H9 (cell line): ENCODE results near the gene SULT2B1. TPM values are rescaled to one million over a fixed set of nuclear protein-coding genes. Genes with fewer than 3 reads are reported as not detected.

Source experiments
- DNase-seq: peaks from one replicate; pipeline ENCODE4 v3.0.0-alpha.2; 2017
- H2AFZ ChIP-seq: one replicate; pipeline ENCODE4 v1.6.1; 2013; ENCODE audit warnings: mild to moderate bottlenecking, low read length, control low read depth, moderate library complexity
- H2AK5ac ChIP-seq: 2 replicates; pipeline ENCODE4 v1.6.1; 2013; ENCODE audit warnings: low read length, control low read depth, mixed read lengths; ENCODE audit not compliant: insufficient read length
- H2BK120ac ChIP-seq: one replicate; pipeline ENCODE4 v1.6.1; 2013; ENCODE audit warnings: low read depth, mild to moderate bottlenecking, low read length, control low read depth, inconsistent platforms; ENCODE audit not compliant: poor library complexity, severe bottlenecking
- H2BK12ac ChIP-seq: 2 replicates; pipeline ENCODE4 v1.6.1; 2013; ENCODE audit warnings: low read length, control low read depth, mixed read lengths, low read depth; ENCODE audit not compliant: insufficient read length
- H2BK15ac ChIP-seq: 2 replicates; pipeline ENCODE4 v1.6.1; 2013; ENCODE audit warnings: low read depth, low read length, control low read depth
- H2BK20ac ChIP-seq: one replicate; pipeline ENCODE4 v1.6.1; 2013; ENCODE audit warnings: low read depth, mild to moderate bottlenecking, low read length, control low read depth, inconsistent platforms; ENCODE audit not compliant: poor library complexity, severe bottlenecking
- H2BK5ac ChIP-seq: 2 replicates; pipeline ENCODE4 v1.6.1; 2013; ENCODE audit warnings: low read length, control low read depth, mixed read lengths; ENCODE audit not compliant: insufficient read length
- H3K14ac ChIP-seq: 2 replicates; pipeline ENCODE4 v1.6.1; 2013; ENCODE audit warnings: low read length, control low read depth; ENCODE audit not compliant: insufficient read depth
- H3K18ac ChIP-seq: 2 replicates; pipeline ENCODE4 v1.6.1; 2013; ENCODE audit warnings: low read depth, mild to moderate bottlenecking, mixed read lengths, low read length, control low read depth; ENCODE audit not compliant: insufficient read length
- H3K23ac ChIP-seq: 2 replicates; pipeline ENCODE4 v1.6.1; 2013; ENCODE audit warnings: low read length, control low read depth, mixed read lengths, low read depth; ENCODE audit not compliant: insufficient read length
- H3K23me2 ChIP-seq: 2 replicates; pipeline ENCODE4 v1.6.1; 2013; ENCODE audit warnings: low read depth, mild to moderate bottlenecking, mixed read lengths, low read length, control low read depth; ENCODE audit not compliant: insufficient read length, poor library complexity, severe bottlenecking
- H3K27ac ChIP-seq: 2 replicates; pipeline ENCODE4 v1.5.1; 2013; ENCODE audit warnings: low read length, control low read depth, mixed read lengths, low read depth; ENCODE audit not compliant: insufficient read length
- H3K27me3 ChIP-seq: 2 replicates; pipeline ENCODE4 v1.6.1; 2013; ENCODE audit warnings: low read length, control low read depth, inconsistent platforms; ENCODE audit not compliant: insufficient read depth
- H3K4ac ChIP-seq: 2 replicates; pipeline ENCODE4 v1.6.1; 2013; ENCODE audit warnings: low read depth, mild to moderate bottlenecking, control low read depth, inconsistent platforms, low read length, moderate library complexity
- H3K4me1 ChIP-seq: 2 replicates; pipeline ENCODE4 v1.6.1; 2013; ENCODE audit warnings: low read length, control low read depth, inconsistent platforms; ENCODE audit not compliant: insufficient read depth
- H3K4me2 ChIP-seq: 2 replicates; pipeline ENCODE4 v1.6.1; 2013; ENCODE audit warnings: low read length, control low read depth, mixed read lengths; ENCODE audit not compliant: insufficient read length, insufficient read depth
- H3K56ac ChIP-seq: 2 replicates; pipeline ENCODE4 v1.6.1; 2013; ENCODE audit warnings: low read depth, mild to moderate bottlenecking, mixed read lengths, low read length, control low read depth; ENCODE audit not compliant: insufficient read length
- H3K79me1 ChIP-seq: 2 replicates; pipeline ENCODE4 v1.6.1; 2013; ENCODE audit warnings: low read depth, mild to moderate bottlenecking, moderate library complexity, low read length, control low read depth, inconsistent platforms; ENCODE audit not compliant: insufficient read depth, poor library complexity, severe bottlenecking
- H3K79me2 ChIP-seq: 2 replicates; pipeline ENCODE4 v1.6.1; 2013; ENCODE audit warnings: low read length, control low read depth, inconsistent platforms; ENCODE audit not compliant: insufficient read depth
- H3K9ac ChIP-seq: 2 replicates; pipeline ENCODE4 v1.6.1; 2013; ENCODE audit warnings: low read length, control low read depth, mixed read lengths; ENCODE audit not compliant: insufficient read length; ENCODE audit errors: extremely low read depth
- H3K9me3 ChIP-seq: one replicate; pipeline ENCODE4 v1.6.1; 2013; ENCODE audit warnings: low read depth, low read length, inconsistent platforms; ENCODE audit not compliant: control insufficient read depth
- H3T11ph ChIP-seq: one replicate; pipeline ENCODE4 v1.6.1; 2013; ENCODE audit warnings: mild to moderate bottlenecking, low read length, control low read depth, inconsistent platforms
- H4K20me1 ChIP-seq: one replicate; pipeline ENCODE4 v1.6.1; 2013; ENCODE audit not compliant: control insufficient read depth, insufficient read length, insufficient read depth
- H4K5ac ChIP-seq: 2 replicates; pipeline ENCODE4 v1.6.1; 2013; ENCODE audit warnings: low read depth, mild to moderate bottlenecking, mixed read lengths, low read length, control low read depth; ENCODE audit not compliant: insufficient read length
- H4K8ac ChIP-seq: replicated peaks from 2 replicates; pipeline ENCODE4 v1.6.1; 2013; ENCODE audit warnings: low read length, control low read depth, mixed read lengths, low read depth; ENCODE audit not compliant: insufficient read length
- H4K91ac ChIP-seq: 2 replicates; pipeline ENCODE4 v1.6.1; 2013; ENCODE audit warnings: low read depth, mild to moderate bottlenecking, moderate library complexity, mixed read lengths, low read length, control low read depth; ENCODE audit not compliant: insufficient read length
- H3K27ac Mint-ChIP-seq, 3 experiments: 2 replicates in 2 of 3; 3 replicates in 1 of 3; pipeline ENCODE4 v1.8.0; 2020 to 2021; ENCODE audit warnings: mixed read lengths in 3 of 3, mild to moderate bottlenecking in 1 of 3, moderate library complexity in 1 of 3
- H3K27me3 Mint-ChIP-seq: 2 replicates; pipeline ENCODE4 v1.8.0; 2021; ENCODE audit warnings: low read depth, mild to moderate bottlenecking, moderate library complexity, mixed read lengths
- H3K36me3 Mint-ChIP-seq, 3 experiments: 2 replicates in 2 of 3; 3 replicates in 1 of 3; pipeline ENCODE4 v1.8.0; 2020 to 2021; ENCODE audit warnings: low read depth in 3 of 3, mixed read lengths in 3 of 3; ENCODE audit not compliant: insufficient read depth in 1 of 3
- H3K4me1 Mint-ChIP-seq, 2 experiments: 2 replicates each; pipeline ENCODE4 v1.8.0; 2020; ENCODE audit warnings: mixed read lengths in 2 of 2
- H3K4me3 Mint-ChIP-seq, 2 experiments: 2 replicates in 1 of 2; 3 replicates in 1 of 2; pipeline ENCODE4 v1.8.0; 2020 to 2021; ENCODE audit warnings: mild to moderate bottlenecking in 2 of 2, mixed read lengths in 2 of 2, moderate library complexity in 1 of 2
- H3K9me3 Mint-ChIP-seq, 2 experiments: 2 replicates in 1 of 2; 3 replicates in 1 of 2; pipeline ENCODE4 v1.8.0; 2020; ENCODE audit warnings: mild to moderate bottlenecking in 2 of 2, mixed read lengths in 2 of 2, moderate library complexity in 1 of 2
- WGBS: extraction: QIAGEN DNeasy Blood & Tissue Kit; methylation state at CpG from one replicate; pipeline ENCODE4 v1.1.7; 2013; ENCODE audit warnings: missing lambda C conversion rate, low lambda C conversion rate, mixed read lengths; ENCODE audit not compliant: insufficient read length; ENCODE audit errors: extremely low coverage; 5-methylcytosine and 5-hydroxymethylcytosine counted together
- total RNA-seq: library from RNA; stranded (reverse); gene quantifications from 2 replicates; pipeline ENCODE4 v1.2.1, GENCODE V29; 2021
- TF ChIP-seq, protein P1 (sequence below): fragments of 200-600 bp; sonication (generic); conservative IDR thresholded peaks from 3 replicates; pipeline ENCODE4 v1.8.0; 2021; ENCODE audit warnings: antibody characterized with exemption, mild to moderate bottlenecking

SULT2B1 gene
- total RNA-seq, 1 experiment from 2014 or later = 1.7 TPM

DNA sequence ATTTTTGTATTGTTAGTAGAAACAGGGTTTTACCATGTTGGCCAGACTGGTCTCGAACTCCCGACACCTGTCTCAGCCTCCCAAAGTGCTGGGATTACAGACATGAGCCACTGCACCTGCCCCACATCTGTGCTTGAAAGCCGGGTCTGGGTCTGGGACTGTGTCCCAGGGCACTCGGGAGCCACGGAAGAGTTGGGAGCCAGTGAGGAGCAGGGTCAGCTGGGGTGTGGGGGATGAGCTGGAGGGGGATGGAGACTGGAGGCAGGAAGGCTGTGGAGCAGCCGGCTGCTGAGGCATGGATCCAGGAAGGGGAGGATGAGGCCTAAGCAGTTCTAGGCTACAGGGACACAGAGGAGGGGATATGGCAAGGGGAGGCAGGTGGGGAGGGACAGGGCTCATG, 43.9 kb downstream of the SULT2B1 start:
- Histone ChIP-seq H3K14ac (no peak overlapping the region), H3K27ac (no peak overlapping the region), H3K4me1 (no peaks in the 10 kb centered on the region), H3K23me2 (no peaks in the 10 kb centered on the region), H3K79me2 (no peaks in the 10 kb centered on the region), H4K91ac (no peak overlapping the region), H2BK5ac (no peak overlapping the region), H3K27me3 (no peaks in the 10 kb centered on the region), H3K9me3 (no peaks in the 10 kb centered on the region), H3K56ac (no peak overlapping the region), H2AK5ac (no peak overlapping the region), H3K4me2 (no peak overlapping the region), H2BK120ac (no peak overlapping the region), H3K4ac (no peak overlapping the region), H4K20me1 (no peaks in the 10 kb centered on the region), H3K18ac (no peak overlapping the region), H2BK12ac (no peak overlapping the region), H3K9ac (no peak overlapping the region), H3T11ph (no peak overlapping the region), H2AFZ (no peak overlapping the region), H2BK15ac (no peak overlapping the region), H2BK20ac (no peak overlapping the region), H3K79me1 (no peaks in the 10 kb centered on the region), H4K8ac (no peak overlapping the region), H4K5ac (no peak overlapping the region), H3K23ac (no peak overlapping the region)
- H3K9me3 Mint-ChIP-seq = no peaks in the 10 kb centered on the region
- H3K27ac Mint-ChIP-seq = no peak overlapping the region; a peak in 1 of 7 replicates
- H3K4me3 Mint-ChIP-seq = no peak overlapping the region
- H3K27me3 Mint-ChIP-seq = peaks cover 10% of the 10 kb centered on the region
- no peaks in the 10 kb centered on the region for H3K4me1 Mint-ChIP-seq
- TF ChIP-seq, protein P1, sequence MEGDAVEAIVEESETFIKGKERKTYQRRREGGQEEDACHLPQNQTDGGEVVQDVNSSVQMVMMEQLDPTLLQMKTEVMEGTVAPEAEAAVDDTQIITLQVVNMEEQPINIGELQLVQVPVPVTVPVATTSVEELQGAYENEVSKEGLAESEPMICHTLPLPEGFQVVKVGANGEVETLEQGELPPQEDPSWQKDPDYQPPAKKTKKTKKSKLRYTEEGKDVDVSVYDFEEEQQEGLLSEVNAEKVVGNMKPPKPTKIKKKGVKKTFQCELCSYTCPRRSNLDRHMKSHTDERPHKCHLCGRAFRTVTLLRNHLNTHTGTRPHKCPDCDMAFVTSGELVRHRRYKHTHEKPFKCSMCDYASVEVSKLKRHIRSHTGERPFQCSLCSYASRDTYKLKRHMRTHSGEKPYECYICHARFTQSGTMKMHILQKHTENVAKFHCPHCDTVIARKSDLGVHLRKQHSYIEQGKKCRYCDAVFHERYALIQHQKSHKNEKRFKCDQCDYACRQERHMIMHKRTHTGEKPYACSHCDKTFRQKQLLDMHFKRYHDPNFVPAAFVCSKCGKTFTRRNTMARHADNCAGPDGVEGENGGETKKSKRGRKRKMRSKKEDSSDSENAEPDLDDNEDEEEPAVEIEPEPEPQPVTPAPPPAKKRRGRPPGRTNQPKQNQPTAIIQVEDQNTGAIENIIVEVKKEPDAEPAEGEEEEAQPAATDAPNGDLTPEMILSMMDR = no peak
- DNase-seq = no peak
- WGBS = no CpG with 5 or more reads among the region's 6 CpGs
- no peaks in the 10 kb centered on the region for H3K36me3 Mint-ChIP-seq
